GM19438 (cell line): ENCODE measurements around the gene WDCP.
"Not testable (repeated sequence)": the region's sequence is repeated elsewhere in the genome, so short reads cannot be mapped to it uniquely, and the experiment has no call there.

Experiments
- ATAC-seq: cut with Tn5 transposase; IDR thresholded peaks from one replicate; pipeline ENCODE4 v1.9.1; 2021; ENCODE audit warnings: low read depth; ENCODE audit not compliant: unreplicated experiment

WDCP gene

GRCh38 chr2:24024018-24024417, 23.2 kb downstream of the WDCP start:
- no peak for ATAC-seq

GRCh38 chr2:24022975-24023575, 24.1 kb downstream of the WDCP start:
- no peak for ATAC-seq

GRCh38 chr2:24022324-24022974, 24.7 kb downstream of the WDCP start:
- no peak for ATAC-seq

GRCh38 chr2:24021122-24021998, 25.8 kb downstream of the WDCP start:
- ATAC-seq: no peak

- ATAC-seq: no peak
Measured at GRCh38 chr2:24020244-24020643, 26.9 kb downstream of the WDCP start.

GRCh38 chr2:24019729-24020128, 27.5 kb downstream of the WDCP start:
- no peak for ATAC-seq

GRCh38 chr2:24018241-24018640, 28.9 kb downstream of the WDCP start:
- no peak for ATAC-seq

GRCh38 chr2:24017711-24018110, 29.5 kb downstream of the WDCP start:
- no peak for ATAC-seq

GRCh38 chr2:24016853-24017703, 30.1 kb downstream of the WDCP start:
- no peak for ATAC-seq

GRCh38 chr2:24016376-24016761, 30.8 kb downstream of the WDCP start:
- no peak for ATAC-seq

- no peak for ATAC-seq
Measured at GRCh38 chr2:24015562-24016375, 31.4 kb downstream of the WDCP start.

- ATAC-seq: not testable (repeated sequence)
Measured at GRCh38 chr2:24014902-24015301, 32.3 kb downstream of the WDCP start.

- ATAC-seq: no peak
Measured at GRCh38 chr2:24012521-24013188, 34.5 kb downstream of the WDCP start.

GRCh38 chr2:24011250-24012104, 35.7 kb downstream of the WDCP start:
- no peak for ATAC-seq

GRCh38 chr2:24010477-24011249, 36.5 kb downstream of the WDCP start:
- no peak for ATAC-seq

GRCh38 chr2:24009680-24010476, 37.3 kb downstream of the WDCP start, which contains the start of gene MFSD2B:
Gene MFSD2B (plus strand): TSS chr2:24010085. CDS start chr2:24010097, 12 bp downstream.
- ATAC-seq: no peak

GRCh38 chr2:24009367-24009679, 37.9 kb downstream of the WDCP start:
- ATAC-seq: no peak
